GM19023 (cell line): ENCODE data around the gene LIN28B.
"Not testable (repeated sequence)": the region's sequence is repeated elsewhere in the genome, so short reads cannot be mapped to it uniquely, and the experiment has no call there.

Experiments used
- ATAC-seq: cut with Tn5 transposase; IDR thresholded peaks from one replicate; pipeline ENCODE4 v1.9.1; 2021; ENCODE audit warnings: mild to moderate bottlenecking, moderate library complexity; ENCODE audit not compliant: unreplicated experiment

LIN28B gene

GRCh38 chr6:104955927-104956730, 778 bp upstream of the LIN28B start:
- ATAC-seq, result no peak

DNA sequence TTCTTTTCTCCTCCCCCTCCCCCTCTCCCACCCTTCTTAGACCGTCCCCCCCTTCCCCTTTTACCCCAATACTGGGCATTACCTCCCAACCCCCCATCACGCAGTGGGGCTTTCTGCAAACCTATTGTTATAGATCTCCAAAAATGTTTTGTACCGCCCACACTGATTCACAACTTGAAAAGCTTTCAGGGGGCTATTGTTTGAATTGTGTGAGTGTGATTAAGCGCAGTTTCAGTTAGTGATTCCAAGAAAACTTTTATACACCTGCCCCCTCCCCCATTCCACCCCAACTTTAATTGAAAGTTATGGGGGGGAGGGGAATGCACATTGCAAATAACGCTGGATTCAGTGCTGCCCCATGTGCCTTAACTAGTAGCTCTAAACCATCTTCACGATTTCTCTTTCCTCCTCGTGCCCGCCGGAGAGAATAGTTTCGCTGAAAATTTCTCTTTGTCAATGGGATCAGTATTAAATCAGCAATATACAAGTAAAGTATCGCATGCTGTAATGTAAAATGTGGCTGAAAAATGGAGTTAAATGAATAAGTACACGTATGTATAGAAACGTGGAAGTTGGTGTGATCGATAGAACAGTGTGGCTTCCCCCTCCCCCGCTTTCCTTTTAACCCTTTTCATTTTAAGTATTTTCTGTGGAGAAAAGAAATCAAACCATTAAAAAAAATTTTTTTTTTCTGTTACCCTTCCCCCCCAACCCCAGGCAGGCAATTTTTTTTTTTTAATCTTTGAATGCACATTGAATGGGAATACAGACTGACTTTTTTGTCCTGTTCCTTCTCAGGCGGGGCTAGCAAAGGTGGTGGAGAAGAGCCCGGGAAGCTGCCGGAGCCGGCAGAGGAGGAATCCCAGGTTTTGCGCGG, 632 bp downstream of the LIN28B start:
- no peak for ATAC-seq

GRCh38 chr6:104958178-104959025, 1.5 kb downstream of the LIN28B start:
- no peak for ATAC-seq

DNA sequence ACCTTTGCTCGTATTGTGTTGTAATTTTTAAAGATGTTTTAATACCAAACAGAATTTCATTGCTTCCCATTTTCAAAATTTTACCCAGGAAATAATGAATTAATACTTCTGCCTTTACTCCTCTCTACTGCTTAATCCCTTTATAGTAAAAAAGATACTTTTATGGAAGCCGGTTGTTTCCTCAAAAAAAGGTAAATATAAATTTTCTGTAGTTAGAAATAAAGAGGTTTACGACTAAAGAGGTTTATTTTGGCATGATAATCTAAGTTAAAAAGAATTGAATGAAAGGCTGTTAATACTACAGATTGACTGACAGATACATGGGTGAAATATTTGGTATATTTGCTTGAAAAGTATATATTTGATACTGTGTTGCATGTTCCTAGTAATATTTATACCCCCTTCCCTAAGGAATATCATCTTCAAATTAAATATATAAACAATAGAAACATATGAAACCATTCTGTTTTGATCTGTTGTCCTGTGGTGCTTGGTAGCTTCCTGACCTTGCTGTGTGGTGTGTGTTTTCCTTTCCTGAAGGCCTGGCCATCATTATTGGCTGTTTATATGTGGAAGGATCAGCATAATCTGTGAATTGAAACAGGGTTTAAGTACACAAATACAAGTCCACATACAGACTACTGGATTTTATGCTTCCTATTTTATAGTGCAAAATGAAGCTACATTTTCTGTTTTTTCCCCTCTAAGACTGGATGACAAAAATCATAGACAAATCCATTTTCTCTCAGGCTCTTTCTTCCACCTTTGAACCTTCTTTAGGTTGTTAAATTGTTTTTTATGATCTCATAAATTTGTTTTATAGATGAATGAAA, 2.3 kb downstream of the LIN28B start:
- ATAC-seq, result no peak

- ATAC-seq, result no peak
Observed at GRCh38 chr6:104969108-104969507, 12.2 kb downstream of the LIN28B start.

DNA sequence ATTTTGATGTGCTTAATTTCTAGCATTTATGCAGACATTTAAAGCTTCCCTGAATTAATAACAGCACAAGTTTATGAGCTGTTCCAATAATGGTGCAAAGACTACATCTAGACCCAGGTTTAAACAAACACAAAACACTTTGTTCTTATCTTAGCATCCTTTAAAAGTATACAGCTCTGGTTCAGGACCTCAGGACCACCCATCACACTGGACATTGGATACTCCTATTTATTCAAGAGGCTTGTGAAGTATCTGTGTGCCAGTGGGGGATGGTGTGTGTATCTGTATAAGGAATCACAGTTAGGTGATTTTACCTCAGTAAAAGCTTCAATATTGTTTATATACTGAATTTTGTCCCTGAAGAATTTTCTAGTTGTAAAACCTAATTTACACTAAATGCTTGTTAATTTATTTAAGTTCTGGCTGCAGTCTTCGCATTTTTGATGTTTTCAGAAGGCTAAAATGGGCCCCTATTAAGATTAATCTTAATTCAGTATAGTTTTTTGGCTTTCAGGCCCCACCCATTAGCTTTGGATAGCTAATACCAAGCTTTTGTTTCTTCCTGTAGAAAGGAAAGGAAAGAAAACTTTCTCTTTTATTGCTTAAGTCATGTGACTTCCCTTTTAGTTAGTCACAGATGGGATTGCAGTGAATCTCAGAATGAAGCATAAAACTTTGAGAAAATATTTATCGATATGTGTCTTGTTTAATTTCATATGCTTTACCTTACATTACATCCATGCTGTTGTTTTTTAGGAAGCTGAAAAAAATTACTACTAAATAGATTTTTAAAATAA, 13.1 kb downstream of the LIN28B start:
- ATAC-seq, result no peak

DNA sequence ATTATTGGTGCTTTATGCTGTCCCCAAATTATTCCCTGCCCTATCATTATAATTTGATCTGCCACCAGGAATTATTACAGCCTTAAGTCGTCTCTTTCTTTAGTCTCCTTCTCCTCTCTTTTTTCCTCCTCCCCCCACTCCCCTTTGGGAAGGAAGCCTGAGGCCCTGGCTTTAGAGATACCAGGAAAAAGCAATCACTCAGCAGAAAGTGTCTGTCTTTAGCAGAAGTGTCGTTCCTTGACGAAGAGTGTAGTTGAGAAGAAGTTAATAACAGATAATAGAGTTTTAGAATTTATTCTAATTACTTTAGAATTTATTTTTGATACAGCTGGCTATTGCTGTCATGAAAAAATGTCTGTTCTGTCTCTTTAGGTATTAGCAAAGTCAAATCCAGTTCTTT, 16.5 kb downstream of the LIN28B start:
- no peak for ATAC-seq

DNA sequence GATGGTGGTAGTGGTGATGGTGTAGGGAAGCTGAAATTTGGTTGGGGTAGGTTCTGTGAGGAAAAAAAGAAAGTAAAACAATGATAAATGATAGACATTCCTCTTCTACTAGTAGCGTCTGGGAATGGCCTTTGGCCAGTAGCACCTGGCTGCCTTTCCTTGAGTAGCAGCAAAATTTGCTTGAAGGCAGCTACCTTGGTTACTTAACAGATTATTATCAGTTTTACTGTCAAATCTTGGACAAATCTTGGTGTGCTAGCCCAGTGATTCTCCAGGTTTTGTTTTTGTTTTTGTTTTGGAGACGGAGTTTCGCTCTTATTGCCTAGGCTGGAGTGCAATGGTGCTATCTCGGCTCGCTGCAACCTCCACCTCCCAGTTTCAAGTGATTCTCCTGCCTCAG, 26.4 kb downstream of the LIN28B start:
- no peak for ATAC-seq

GRCh38 chr6:104983776-104984175, 26.9 kb downstream of the LIN28B start:
- ATAC-seq, result no peak

GRCh38 chr6:104984831-104985230, 27.9 kb downstream of the LIN28B start:
- ATAC-seq, result no peak

DNA sequence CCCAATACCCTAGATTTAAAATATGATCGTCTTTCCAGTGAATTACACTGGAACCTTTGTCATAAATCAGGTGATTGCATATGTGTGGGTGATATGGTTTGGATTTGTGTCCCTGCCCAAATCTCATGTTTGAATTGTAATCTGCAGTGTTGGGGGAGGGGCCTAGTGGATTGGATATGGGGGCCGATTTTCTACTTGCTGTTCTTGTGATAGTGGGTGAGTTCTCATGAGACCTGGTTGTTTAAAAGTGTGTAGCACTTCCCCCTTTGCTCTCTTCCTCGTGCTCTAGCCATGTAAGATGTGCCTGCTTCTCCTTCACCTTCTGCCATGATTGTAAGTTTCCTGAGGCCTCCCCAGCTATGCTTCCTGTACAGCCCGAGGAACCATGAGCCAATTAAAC, 29.0 kb downstream of the LIN28B start:
- ATAC-seq, result not testable (repeated sequence)

DNA sequence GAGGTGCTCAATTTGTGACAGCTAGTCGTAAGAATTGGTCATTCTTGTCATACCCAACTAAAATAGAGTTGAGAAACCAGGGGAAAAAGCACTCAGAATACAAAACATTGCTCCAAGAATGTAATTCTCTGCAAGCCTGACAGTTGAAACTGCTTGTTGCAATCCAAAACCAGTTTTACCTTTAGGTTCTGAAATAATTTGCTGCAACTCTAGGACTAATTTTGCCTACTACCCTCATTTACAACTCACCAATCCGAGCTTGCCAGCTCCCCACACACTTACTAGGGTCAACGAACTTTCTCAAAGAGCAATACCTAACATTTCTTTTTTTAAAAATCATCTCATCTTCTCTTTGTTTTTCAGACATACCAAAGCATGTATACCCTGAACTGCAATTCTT, 29.7 kb downstream of the LIN28B start:
- ATAC-seq, result no peak

DNA sequence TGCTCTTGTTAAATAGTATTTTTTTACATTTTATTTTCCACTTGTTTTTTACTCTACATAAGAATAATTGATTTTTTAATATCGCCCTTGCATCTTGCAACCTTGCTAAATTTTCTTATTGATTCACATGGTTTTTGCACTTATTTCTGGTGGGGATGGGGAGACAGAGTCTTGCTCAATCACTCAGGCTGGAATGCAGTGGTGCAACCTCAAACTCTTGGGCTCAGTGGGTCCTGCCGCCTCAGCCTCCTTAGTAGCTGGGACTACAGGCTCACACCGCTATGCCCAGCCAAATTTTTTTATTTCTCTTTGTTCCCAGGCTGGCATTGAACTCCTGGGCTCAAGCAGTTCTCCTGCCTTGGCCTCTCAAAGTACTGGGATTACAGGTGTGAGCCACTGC, 30.3 kb downstream of the LIN28B start:
- no peak for ATAC-seq

- ATAC-seq, result no peak
Observed at GRCh38 chr6:104990085-104990484, 33.2 kb downstream of the LIN28B start.

DNA sequence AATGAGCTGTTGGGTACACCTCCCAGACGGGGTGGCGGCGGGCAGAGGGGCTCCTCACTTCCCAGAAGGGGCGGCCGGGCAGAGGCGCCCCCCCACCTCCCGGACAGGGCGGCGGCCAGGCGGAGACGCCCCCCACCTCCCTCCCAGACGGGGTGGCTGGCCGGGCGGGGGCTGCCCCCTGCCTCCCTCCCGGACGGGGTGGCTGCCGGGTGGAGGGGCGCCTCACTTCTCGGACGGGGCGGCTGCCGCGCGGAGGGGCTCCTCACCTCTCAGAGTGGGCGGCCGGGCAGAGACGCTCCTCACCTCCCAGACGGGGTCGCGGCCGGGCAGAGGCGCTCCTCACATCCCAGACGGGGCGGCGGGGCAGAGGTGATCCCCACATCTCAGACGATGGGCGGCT, 34.2 kb downstream of the LIN28B start:
- ATAC-seq, result not testable (repeated sequence)

GRCh38 chr6:104993576-104993975, 36.7 kb downstream of the LIN28B start:
- not testable (repeated sequence) for ATAC-seq

DNA sequence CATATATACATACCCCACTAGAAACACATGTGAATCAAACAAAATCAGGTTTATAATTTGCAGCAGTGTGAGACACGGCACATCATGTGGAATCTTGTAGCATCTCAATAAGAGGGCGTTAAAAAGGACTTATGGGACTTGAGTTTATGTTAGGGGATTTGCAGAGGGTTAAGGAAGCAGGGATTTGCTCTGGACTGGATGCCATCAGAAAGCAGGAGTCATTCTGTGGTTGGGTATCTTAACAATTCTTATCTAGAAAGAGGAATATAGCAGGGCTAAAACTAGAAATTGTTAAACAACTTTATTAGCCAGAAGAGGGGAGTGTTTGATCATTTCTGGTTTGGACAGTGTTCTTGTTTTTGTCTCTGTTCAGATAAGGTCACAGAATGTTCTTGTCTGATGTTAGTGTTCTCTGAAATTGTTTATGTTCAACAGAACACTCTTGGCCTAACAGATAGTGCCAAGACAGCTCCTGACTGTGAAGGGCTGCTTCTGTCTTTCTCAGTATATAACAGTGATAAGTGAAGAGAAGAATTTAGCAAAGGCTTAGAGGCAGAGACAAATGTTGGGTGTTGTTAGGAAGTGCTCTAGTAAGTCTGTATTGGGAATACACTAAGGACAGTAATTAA, 39.2 kb downstream of the LIN28B start:
- no peak for ATAC-seq

DNA sequence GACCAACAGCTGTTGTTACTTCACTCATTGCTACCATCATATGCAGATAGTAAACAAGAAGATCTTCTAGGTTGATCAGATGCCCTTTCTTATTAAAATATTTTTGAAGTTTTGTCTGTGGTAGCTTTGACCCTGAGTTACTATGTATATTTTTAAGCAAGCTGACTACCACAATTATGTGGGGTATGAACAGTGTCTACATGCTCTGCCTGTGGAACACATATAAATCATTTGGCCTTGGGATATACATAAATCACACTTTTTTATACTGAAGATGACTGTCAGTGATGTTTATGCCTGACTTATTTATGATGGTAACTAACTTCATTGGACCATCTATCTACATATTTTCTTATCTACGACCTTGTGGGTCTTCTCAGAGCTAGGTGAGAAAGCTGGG, 44.2 kb downstream of the LIN28B start:
- no peak for ATAC-seq

DNA sequence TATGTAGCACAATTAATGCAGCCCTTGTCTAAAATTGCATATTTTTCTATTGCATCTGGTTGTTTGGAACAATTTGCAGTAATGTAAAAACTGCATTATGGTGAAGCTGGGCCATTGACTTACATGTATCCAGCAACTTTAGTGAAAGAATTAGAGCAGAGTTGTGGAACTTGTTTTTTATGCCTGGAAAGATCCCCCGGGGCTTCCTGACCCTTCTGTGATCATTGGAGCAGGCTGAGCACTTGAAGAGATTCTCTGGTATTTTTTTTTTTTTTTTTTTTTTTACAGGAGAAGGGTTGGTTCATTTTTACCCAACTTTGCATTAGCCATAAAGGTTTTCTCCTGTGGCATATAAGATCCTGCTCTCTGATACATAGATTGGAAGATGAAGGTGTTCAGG, 45.0 kb downstream of the LIN28B start:
- no peak for ATAC-seq
